Psoas muscle (tissue), 8 donors: Measurements from ENCODE around the gene UQCRHL. TPM values are rescaled to one million over a fixed set of nuclear protein-coding genes. Genes with fewer than 3 reads are reported as not detected.
A peak's percentile ranks its signal among the peaks of the same experiment; 100 is the strongest.
"Not testable (repeated sequence)": the region's sequence is repeated elsewhere in the genome, so short reads cannot be mapped to it uniquely, and the experiment has no call there.

Experiments used
- ATAC-seq, 4 donors: fragments of 200-7000 bp; cut with Tn5 transposase; one replicate each; pipeline ENCODE4 v1.9.1; 2020; ENCODE audit warnings: moderate library complexity in 3 of 4, mild to moderate bottlenecking in 2 of 4
- DNase-seq, 2 donors: peaks; one replicate each; pipeline ENCODE4 v3.0.0-alpha.2; 2020
- H3K27ac ChIP-seq: fragments of 200-600 bp; one replicate; pipeline ENCODE4 v1.8.0; 2022
- H3K27me3 ChIP-seq, 3 donors: fragments of 200-600 bp in 1 of 3; one replicate each; pipeline versions ENCODE4 v1.6.1 to v1.8.0; 2013 to 2022; ENCODE audit warnings: low read length in 2 of 3, mild to moderate bottlenecking in 2 of 3, moderate library complexity in 1 of 3; ENCODE audit not compliant: insufficient read depth in 3 of 3
- H3K36me3 ChIP-seq, 2 donors: fragments of 200-600 bp in 1 of 2; one replicate each; pipeline versions ENCODE4 v1.6.1 to v1.8.0; 2013 to 2022; ENCODE audit warnings: low read depth in 1 of 2, mild to moderate bottlenecking in 1 of 2, moderate library complexity in 1 of 2; ENCODE audit not compliant: insufficient read depth in 1 of 2
- H3K4me1 ChIP-seq: fragments of 200-600 bp; one replicate; pipeline ENCODE4 v1.8.0; 2022
- H3K4me3 ChIP-seq: fragments of 200-600 bp; one replicate; pipeline ENCODE4 v1.8.0; 2022; ENCODE audit warnings: mild to moderate bottlenecking
- H3K9me3 ChIP-seq: fragments of 200-600 bp; one replicate; pipeline ENCODE4 v1.8.0; 2022
- CTCF ChIP-seq: fragments of 200-600 bp; IDR thresholded peaks from one replicate; pipeline ENCODE4 v1.8.0; 2022; ENCODE audit warnings: antibody characterized with exemption
- WGBS, 3 donors: extraction: QIAGEN DNeasy Blood & Tissue Kit; methylation state at CpG; one replicate each; pipeline versions ENCODE4 v1.1.6 to v1.1.7; 2013; 5-methylcytosine and 5-hydroxymethylcytosine counted together
- intact Hi-C, 2 donors: fragments of 100-400 bp; cut with DNase I; formaldehyde crosslinking; loops; one replicate each; pipeline versions ENCODE4 v1.11.0 to v1.14.2; 2022
- long read RNA-seq, 2 donors: library from polyadenylated mRNA; unstranded; transcript quantifications; one replicate each; pipeline ENCODE4 v2.0.0, GENCODE V29; 2021
- polyA plus RNA-seq, 3 donors: library from polyadenylated mRNA; stranded (reverse); fragments of 200-250 nt; gene quantifications; one replicate each; pipeline ENCODE4 v1.2.3, GENCODE V29; 2013
- total RNA-seq, 4 donors: library from RNA; stranded (reverse); fragmentation: NEBNext Ultra II Directional in 2 of 4; extraction: Animal tissue kit (Norgen Biotek cat#: 25700) in 2 of 4; gene quantifications; one replicate each; pipeline versions ENCODE4 v1.2.1 to v1.2.4, GENCODE V29; 2021 to 2023
- donor health status: healthy with polysubstance abuse.
- donor health status: DM: no; HTN: no; CAD: no; lungs with moderate emphysema.
- donor health status: Bipolar disorder and iron deficiency.
- donor health status: healthy.
- donor health status: DM: yes; HTN: yes; CAD: no.
- donor health status: DM: no; HTN: no; CAD: no.
- donor health status: DM: no; HTN: no; CAD: no.
- donor health status: DM: yes; HTN: yes; CAD: no.

Gene UQCRHL
- total RNA-seq (1 to 10 TPM in 3 of 4 donors, under 1 TPM in 1; 0.97 to 2.8 (median 2.2) TPM), polyA plus RNA-seq (1 to 10 TPM; 2.9 to 7.1 (median 4.8) TPM)
- long read RNA-seq, donor 1 = 0 reads
- long read RNA-seq, donor 2, partial matches to known transcripts = 0 of 1 reads
- long read RNA-seq, donor 2, other reads (novel, unspliced or antisense) = 0 of 1 reads

- H3K27me3 ChIP-seq, H3K4me3 ChIP-seq, H3K36me3 ChIP-seq, intact Hi-C loops, ATAC-seq, H3K4me1 ChIP-seq, H3K27ac ChIP-seq, DNase-seq, H3K9me3 ChIP-seq: not testable (repeated sequence)
- 84 to 88% (median 87%) methylated on average over 11 of the region's 11 CpGs for WGBS, 3 donors
Measured at GRCh38 chr1:15807549-15807948, at the start of gene UQCRHL. Gene UQCRHL (minus strand): TSS chr1:15807649. CDS start chr1:15807649, 0 bp downstream.

- peaks cover 64% of the 10 kb centered on the region for H3K4me1 ChIP-seq
- H3K27ac ChIP-seq = peak overlapping the region; percentile 5
- no peaks in the 10 kb centered on the region for H3K27me3 ChIP-seq
- no peak for DNase-seq
- WGBS, 3 donors = 90 to 91% (median 91%) methylated on average over 5 of the region's 5 CpGs
- H3K36me3 ChIP-seq = no peaks in the 10 kb centered on the region
- H3K9me3 ChIP-seq = no peaks in the 10 kb centered on the region
- no peak for ATAC-seq
- intact Hi-C loops = no loop called here
- no peak overlapping the region for H3K4me3 ChIP-seq
- TF ChIP-seq CTCF = no peak
Measured at GRCh38 chr1:15856888-15857287, 49.4 kb upstream of the UQCRHL start.

GRCh38 chr1:15852828-15853302 lies 45.4 kb upstream of the UQCRHL start:
- Histone ChIP-seq H3K9me3 (no peaks in the 10 kb centered on the region), H3K36me3 (no peaks in the 10 kb centered on the region), H3K27ac (peak overlapping the region; percentile 99), H3K4me3 (peak overlapping the region; percentile 95), H3K27me3 (no peaks in the 10 kb centered on the region), H3K4me1 (peaks cover 75% of the 10 kb centered on the region)
- 66 to 77% (median 75%) methylated on average over 3 of the region's 3 CpGs for WGBS, 3 donors
- no peak for DNase-seq
- ATAC-seq = no peak
- intact Hi-C loops = loop anchor here (5.0 kb wide), 2 partner anchors 34 to 49 kb away; no protein-coding TSS in a partner anchor
- no peak for TF ChIP-seq CTCF

- no peak for DNase-seq
- ATAC-seq = peak in 2 of 4 donors; percentile 16 to 32
- Histone ChIP-seq H3K27me3 (no peaks in the 10 kb centered on the region), H3K4me1 (peaks cover 68% of the 10 kb centered on the region), H3K4me3 (peak overlapping the region; percentile 95), H3K27ac (peak overlapping the region; percentile 99), H3K9me3 (no peaks in the 10 kb centered on the region), H3K36me3 (no peaks in the 10 kb centered on the region)
- WGBS, 3 donors = 18 to 20% (median 19%) methylated on average over 6 of the region's 6 CpGs
- no peak for TF ChIP-seq CTCF
- intact Hi-C loops = loop anchor here (5.0 kb wide), 2 partner anchors 35 to 50 kb away; no protein-coding TSS in a partner anchor
Measured at GRCh38 chr1:15852036-15852827, 44.8 kb upstream of the UQCRHL start.
